ENCODE data around the gene TNFRSF13B. TPM values are rescaled to one million over a fixed set of nuclear protein-coding genes. Genes with fewer than 3 reads are reported as not detected.

Gene TNFRSF13B
- total and polyA plus RNA-seq, 2 donors (not counting 3 experiments of a cell fraction or from before 2014, with no cell fraction given): not detected

DNA sequence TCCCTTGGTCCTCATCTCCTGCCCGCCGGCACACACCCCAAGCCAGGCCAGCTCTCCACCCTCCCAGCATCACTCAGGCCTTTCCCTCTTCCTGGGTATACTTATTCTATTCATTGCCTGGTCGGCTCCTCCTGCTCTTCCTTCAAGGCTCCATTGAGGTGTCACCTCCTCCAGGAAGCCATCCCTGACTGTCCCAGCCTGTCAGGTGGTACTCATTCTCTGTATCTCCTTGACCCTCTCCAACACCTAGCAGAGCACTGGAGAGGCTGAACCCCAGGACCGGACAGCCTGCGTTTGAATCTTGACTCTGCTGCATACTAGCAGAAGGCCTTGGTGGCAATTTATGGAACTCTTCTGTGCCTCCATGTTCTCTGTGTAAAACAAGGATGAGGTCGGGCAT is 428 bp upstream of the TNFRSF13B start:
- Histone ChIP-seq H2AFZ (ENCODE audit: low read depth, low read length) (no peak overlapping the region), H3K9ac (replicated peaks; ENCODE audit: extremely low read depth, insufficient read depth, low read length) (no peak overlapping the region), H3K27me3 (ENCODE audit: control insufficient read depth in 2 of 2, insufficient read depth in 2 of 2, low read length in 2 of 2) (peaks cover 6 to 7% of the 10 kb centered on the region in 2 experiments), H3K9me3 (replicated peaks; ENCODE audit: control insufficient read depth, insufficient read depth, low read length) (no peaks in the 10 kb centered on the region), H3K4me1 (ENCODE audit: control insufficient read depth, extremely low read depth, insufficient read depth, low read length) (no peaks in the 10 kb centered on the region), H3K9me1 (replicated peaks; ENCODE audit: control insufficient read depth, extremely low read depth, insufficient read depth, low read length) (no peaks in the 10 kb centered on the region), H3K27ac (ENCODE audit: insufficient read depth, low read depth, low read length) (no peak overlapping the region), H3K4me2 (ENCODE audit: insufficient read depth, low read length) (no peak overlapping the region), H3K79me2 (ENCODE audit: control insufficient read depth, insufficient read depth, low read length) (no peaks in the 10 kb centered on the region), H3K36me3 (ENCODE audit: control insufficient read depth in 2 of 2, extremely low read depth in 1 of 2, insufficient read depth in 2 of 2, low read length in 2 of 2) (no peaks in the 10 kb centered on the region), H4K20me1 (replicated peaks; ENCODE audit: control insufficient read depth, extremely low read depth, insufficient read depth, low read length) (no peaks in the 10 kb centered on the region), H3K4me3 (replicated peaks in 1 of 3; ENCODE audit: insufficient read depth in 1 of 3, low read depth in 1 of 3, low read length in 3 of 3) (no peak overlapping the region)
- no peak for TF ChIP-seq MYC (IDR thresholded peaks at IDR 0.05; ENCODE audit: low read depth, low read length)
- no peak for TF ChIP-seq GATA2 (IDR thresholded peaks at IDR 0.05; ENCODE audit: insufficient read depth, insufficient read length, low read depth, low read length)
- no peak for TF ChIP-seq FOS (IDR thresholded peaks at IDR 0.05; ENCODE audit: borderline replicate concordance, insufficient read depth, low read length)
- intact Hi-C loops (cut with micrococcal nuclease): no loop called here
- FAIRE-seq: no peak
- dilution Hi-C loops (cut with MboI; ENCODE audit: extremely low pct_ligation_motif_present, low sequenced_read_pairs): no loop called here
- BruUV-seq (replicated peaks): no TSS peak
- ChIA-PET POLR2A (no interaction called here), CTCF (no interaction called here)
- no peak for DNase-seq (ENCODE audit: low read depth, low spot score)

DNA sequence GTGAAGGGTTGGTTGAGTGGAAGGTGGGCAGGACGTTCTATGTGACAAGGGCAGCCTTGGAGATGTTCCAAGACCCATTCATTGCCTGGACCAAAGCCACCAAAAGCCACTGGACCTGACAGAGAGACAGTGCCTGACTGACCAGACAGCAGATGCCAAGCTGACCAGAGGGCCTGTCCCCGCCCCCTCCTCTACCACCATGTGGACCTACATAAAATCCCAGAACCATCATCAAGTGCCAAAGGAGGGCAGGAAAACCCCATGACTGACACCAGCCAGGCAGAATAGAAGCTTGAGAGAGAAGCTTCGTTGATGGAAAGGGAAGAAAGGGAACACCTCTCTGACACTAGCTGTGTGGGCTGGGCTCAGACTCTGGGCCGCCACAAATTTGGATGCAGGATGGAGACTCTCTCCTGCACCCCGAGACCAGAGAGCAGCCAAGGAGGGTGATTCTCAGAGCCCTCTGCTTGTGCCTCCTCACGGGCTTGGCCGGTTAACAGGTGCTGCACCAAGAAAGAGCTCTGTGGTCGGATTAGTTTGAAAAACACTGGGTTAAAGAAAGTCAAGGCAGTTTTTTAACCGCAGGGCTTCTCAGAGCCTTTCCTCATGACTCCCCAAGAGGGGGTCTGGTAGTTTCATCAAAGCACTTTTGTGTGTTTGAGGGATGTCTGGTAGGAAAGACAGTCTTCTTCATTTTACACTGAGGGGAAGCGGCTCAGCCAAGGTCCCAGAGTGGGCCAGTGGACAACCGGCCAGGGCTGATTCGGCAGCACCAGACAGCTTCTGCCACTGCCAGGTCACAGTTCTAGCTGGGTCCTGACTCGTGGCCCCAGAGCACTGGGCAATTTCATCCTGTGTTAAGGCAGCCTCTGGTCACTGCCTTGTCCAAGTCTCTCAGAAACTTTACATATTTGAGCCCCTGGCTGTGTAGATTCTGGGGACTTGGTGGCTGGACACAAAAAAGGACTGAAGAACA is 1.7 kb downstream of the TNFRSF13B start:
- TF ChIP-seq JUN (IDR thresholded peaks at IDR 0.05; ENCODE audit: borderline replicate concordance, insufficient read depth, insufficient read length, low read depth): no peak
- TF ChIP-seq EZH2 (IDR thresholded peaks at IDR 0.05; ENCODE audit: borderline replicate concordance, low read depth, low read length, severe bottlenecking): no peak
- TF ChIP-seq, protein P1, sequence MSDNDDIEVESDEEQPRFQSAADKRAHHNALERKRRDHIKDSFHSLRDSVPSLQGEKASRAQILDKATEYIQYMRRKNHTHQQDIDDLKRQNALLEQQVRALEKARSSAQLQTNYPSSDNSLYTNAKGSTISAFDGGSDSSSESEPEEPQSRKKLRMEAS (IDR thresholded peaks at IDR 0.05; ENCODE audit: insufficient read depth, insufficient read length): no peak
- TF ChIP-seq, protein P2, sequence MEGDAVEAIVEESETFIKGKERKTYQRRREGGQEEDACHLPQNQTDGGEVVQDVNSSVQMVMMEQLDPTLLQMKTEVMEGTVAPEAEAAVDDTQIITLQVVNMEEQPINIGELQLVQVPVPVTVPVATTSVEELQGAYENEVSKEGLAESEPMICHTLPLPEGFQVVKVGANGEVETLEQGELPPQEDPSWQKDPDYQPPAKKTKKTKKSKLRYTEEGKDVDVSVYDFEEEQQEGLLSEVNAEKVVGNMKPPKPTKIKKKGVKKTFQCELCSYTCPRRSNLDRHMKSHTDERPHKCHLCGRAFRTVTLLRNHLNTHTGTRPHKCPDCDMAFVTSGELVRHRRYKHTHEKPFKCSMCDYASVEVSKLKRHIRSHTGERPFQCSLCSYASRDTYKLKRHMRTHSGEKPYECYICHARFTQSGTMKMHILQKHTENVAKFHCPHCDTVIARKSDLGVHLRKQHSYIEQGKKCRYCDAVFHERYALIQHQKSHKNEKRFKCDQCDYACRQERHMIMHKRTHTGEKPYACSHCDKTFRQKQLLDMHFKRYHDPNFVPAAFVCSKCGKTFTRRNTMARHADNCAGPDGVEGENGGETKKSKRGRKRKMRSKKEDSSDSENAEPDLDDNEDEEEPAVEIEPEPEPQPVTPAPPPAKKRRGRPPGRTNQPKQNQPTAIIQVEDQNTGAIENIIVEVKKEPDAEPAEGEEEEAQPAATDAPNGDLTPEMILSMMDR (IDR thresholded peaks at IDR 0.05; ENCODE audit: extremely low read depth in 1 of 2, insufficient read depth in 1 of 2, low read depth in 1 of 2, low read length in 2 of 2): no peak
- no peak for TF ChIP-seq POLR2AphosphoS5 (IDR thresholded peaks at IDR 0.05; ENCODE audit: insufficient read depth, low read depth, low read length)
- BruUV-seq (replicated peaks): no TSS peak
- intact Hi-C loops (cut with micrococcal nuclease): no loop called here
- ChIA-PET CTCF (interaction anchor here (1.6 kb wide), 2 partner anchors 10 to 21 kb away, joined by 3 to 5 read pairs; no protein-coding TSS in a partner anchor), POLR2A (no interaction called here)
- H3K79me2 ChIP-seq (ENCODE audit: control insufficient read depth, insufficient read depth, low read length): no peaks in the 10 kb centered on the region
- DNase-seq (ENCODE audit: low read depth, low spot score) (no peak), FAIRE-seq (no peak)
- no peak overlapping the region for H2AFZ ChIP-seq (ENCODE audit: low read depth, low read length)
- peaks cover 0 to 5% of the 10 kb centered on the region in 2 experiments for H3K27me3 ChIP-seq (ENCODE audit: control insufficient read depth in 2 of 2, insufficient read depth in 2 of 2, low read length in 2 of 2)
- no peaks in the 10 kb centered on the region for H3K9me1 ChIP-seq (replicated peaks; ENCODE audit: control insufficient read depth, extremely low read depth, insufficient read depth, low read length)
- dilution Hi-C loops (cut with MboI; ENCODE audit: extremely low pct_ligation_motif_present, low sequenced_read_pairs): no loop called here
- H3K4me3 ChIP-seq (replicated peaks in 1 of 3; ENCODE audit: insufficient read depth in 1 of 3, low read depth in 1 of 3, low read length in 3 of 3): no peak overlapping the region
- no peak overlapping the region for H3K4me2 ChIP-seq (ENCODE audit: insufficient read depth, low read length)
- no peaks in the 10 kb centered on the region for H3K36me3 ChIP-seq (ENCODE audit: control insufficient read depth in 2 of 2, extremely low read depth in 1 of 2, insufficient read depth in 2 of 2, low read length in 2 of 2)
- no peaks in the 10 kb centered on the region for H3K9me3 ChIP-seq (replicated peaks; ENCODE audit: control insufficient read depth, insufficient read depth, low read length)
- no peak overlapping the region for H3K27ac ChIP-seq (ENCODE audit: insufficient read depth, low read depth, low read length)
- H3K9ac ChIP-seq (replicated peaks; ENCODE audit: extremely low read depth, insufficient read depth, low read length): no peak overlapping the region
- H4K20me1 ChIP-seq (replicated peaks; ENCODE audit: control insufficient read depth, extremely low read depth, insufficient read depth, low read length): no peaks in the 10 kb centered on the region
- H3K4me1 ChIP-seq (ENCODE audit: control insufficient read depth, extremely low read depth, insufficient read depth, low read length): no peaks in the 10 kb centered on the region
